ENCODE data around the gene SRSF1. TPM values are rescaled to one million over a fixed set of nuclear protein-coding genes. Genes with fewer than 3 reads are reported as not detected.

SRSF1 gene
- total and polyA plus RNA-seq, 2 experiments from 2014 or later = 107 to 175 TPM

DNA sequence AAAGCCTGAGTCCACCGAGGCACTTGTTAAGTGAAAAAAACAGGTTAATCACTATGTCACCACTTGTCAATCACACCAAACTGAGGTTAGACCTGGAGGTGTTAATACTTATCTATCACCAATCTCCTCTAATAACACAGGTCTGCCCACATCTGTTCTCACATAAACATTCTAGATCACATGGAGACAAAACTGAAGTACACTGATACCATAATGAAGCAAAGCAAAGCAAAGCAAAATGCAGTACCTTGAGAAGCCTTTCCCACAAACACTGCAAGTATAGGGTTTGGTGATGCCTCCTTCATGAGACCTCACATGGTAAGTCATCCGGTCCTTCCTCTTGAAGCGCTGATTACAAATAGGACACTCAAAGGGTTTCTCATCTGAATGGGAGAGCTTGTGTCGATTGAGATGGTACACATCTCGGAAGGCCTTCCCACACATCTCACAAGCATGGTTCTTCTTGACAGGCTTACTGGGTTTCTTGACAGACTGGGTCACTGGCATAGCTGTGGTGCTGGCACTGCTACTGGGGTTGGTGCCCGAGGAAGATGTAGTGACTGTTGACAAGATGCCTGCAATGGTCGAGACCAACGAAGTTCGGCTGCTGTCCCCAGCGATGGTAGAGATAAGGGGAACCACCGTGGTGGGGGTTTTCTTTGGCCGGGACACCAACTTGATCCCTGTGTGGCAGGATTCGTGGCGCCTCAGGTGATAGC is 24.4 kb downstream of the SRSF1 start:
- Histone ChIP-seq H3K4me1 (ENCODE audit: insufficient read depth) (peaks cover 42% of the 10 kb centered on the region), H3K9me2 (replicated peaks; ENCODE audit: insufficient read depth) (no peaks in the 10 kb centered on the region), H3K9me3 (ENCODE audit: low read depth) (no peaks in the 10 kb centered on the region), H2AFZ (no peak overlapping the region), H3K27me3 (no peaks in the 10 kb centered on the region), H3K27ac (no peak overlapping the region), H3K4me3 (no peak overlapping the region), H3K79me2 (peaks cover 95% of the 10 kb centered on the region), H4K20me1 (ENCODE audit: insufficient read depth, poor library complexity, severe bottlenecking) (peaks cover 79% of the 10 kb centered on the region), H3K4me2 (peak overlapping the region; percentile 3), H3K36me3 (replicated peaks; ENCODE audit: insufficient read depth, low read depth) (peaks cover 4% of the 10 kb centered on the region)
- TF ChIP-seq CTCF (IDR thresholded peaks at IDR 0.05; ENCODE audit: poor library complexity) (no peak), EZH2phosphoT487 (IDR thresholded peaks at IDR 0.05; ENCODE audit: low read depth, severe bottlenecking, unreplicated experiment) (no peak), EZH2 (IDR thresholded peaks at IDR 0.05; ENCODE audit: borderline replicate concordance) (no peak)
- DNase-seq (ENCODE audit: low spot score) = no peak
- 82% methylated on average over 14 of the region's 14 CpGs for WGBS (ENCODE audit: low lambda C conversion rate, missing lambda C conversion rate)

- peaks cover 38% of the 10 kb centered on the region for H3K4me1 ChIP-seq (ENCODE audit: insufficient read depth)
- no peaks in the 10 kb centered on the region for H3K27me3 ChIP-seq
- no peak for TF ChIP-seq EZH2phosphoT487 (IDR thresholded peaks at IDR 0.05; ENCODE audit: low read depth, severe bottlenecking, unreplicated experiment)
- no peak for TF ChIP-seq EZH2 (IDR thresholded peaks at IDR 0.05; ENCODE audit: borderline replicate concordance)
- TF ChIP-seq CTCF (IDR thresholded peaks at IDR 0.05; ENCODE audit: poor library complexity) = no peak
- H3K9me3 ChIP-seq (ENCODE audit: low read depth) = no peaks in the 10 kb centered on the region
- H4K20me1 ChIP-seq (ENCODE audit: insufficient read depth, poor library complexity, severe bottlenecking) = peaks cover 74% of the 10 kb centered on the region
- 83% methylated on average over 4 of the region's 4 CpGs for WGBS (ENCODE audit: low lambda C conversion rate, missing lambda C conversion rate)
- H2AFZ ChIP-seq = no peak overlapping the region
- H3K27ac ChIP-seq = no peak overlapping the region
- no peak overlapping the region for H3K4me3 ChIP-seq
- peaks cover 4% of the 10 kb centered on the region for H3K36me3 ChIP-seq (replicated peaks; ENCODE audit: insufficient read depth, low read depth)
- no peak overlapping the region for H3K4me2 ChIP-seq
- no peaks in the 10 kb centered on the region for H3K9me2 ChIP-seq (replicated peaks; ENCODE audit: insufficient read depth)
- no peak for DNase-seq (ENCODE audit: low spot score)
- H3K79me2 ChIP-seq = peaks cover 83% of the 10 kb centered on the region
These were observed 26.5 kb downstream of the SRSF1 start for GRCh38 chr17:57980522-57980921.

DNA sequence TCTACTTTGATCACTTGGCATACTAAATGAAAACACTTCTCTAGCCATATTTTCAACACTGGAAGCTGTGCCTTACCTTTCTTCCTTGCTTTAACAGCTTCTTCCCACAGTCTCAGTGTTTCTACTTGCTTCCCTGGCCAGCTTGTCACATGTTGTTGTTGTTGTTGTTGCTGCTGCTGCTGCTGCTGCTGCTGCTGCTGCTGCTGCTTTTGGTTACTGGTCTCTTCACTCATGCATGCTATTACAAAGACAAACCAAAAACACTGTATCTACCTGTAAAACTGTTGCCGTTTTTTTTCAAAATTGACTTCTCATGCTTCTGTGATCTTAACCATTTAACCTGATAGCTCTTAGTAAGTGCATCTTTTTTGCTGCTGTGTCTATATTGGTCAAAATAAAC is 28.0 kb downstream of the SRSF1 start:
- 85% methylated on average over 1 of the region's 1 CpG for WGBS (ENCODE audit: low lambda C conversion rate, missing lambda C conversion rate)
- H3K79me2 ChIP-seq = peaks cover 69% of the 10 kb centered on the region

More for the DNA sequence above, 28.0 kb downstream of the SRSF1 start:
- TF ChIP-seq CTCF (IDR thresholded peaks at IDR 0.05; ENCODE audit: poor library complexity) = no peak
- no peak for TF ChIP-seq EZH2phosphoT487 (IDR thresholded peaks at IDR 0.05; ENCODE audit: low read depth, severe bottlenecking, unreplicated experiment)
- H3K4me3 ChIP-seq = no peak overlapping the region
- DNase-seq (ENCODE audit: low spot score) = no peak
- H3K36me3 ChIP-seq (replicated peaks; ENCODE audit: insufficient read depth, low read depth) = peaks cover 4% of the 10 kb centered on the region
- peaks cover 33% of the 10 kb centered on the region for H3K4me1 ChIP-seq (ENCODE audit: insufficient read depth)
- H3K27ac ChIP-seq = no peak overlapping the region
- no peaks in the 10 kb centered on the region for H3K9me3 ChIP-seq (ENCODE audit: low read depth)
- no peak overlapping the region for H2AFZ ChIP-seq
- no peaks in the 10 kb centered on the region for H3K27me3 ChIP-seq
- H4K20me1 ChIP-seq (ENCODE audit: insufficient read depth, poor library complexity, severe bottlenecking) = peaks cover 64% of the 10 kb centered on the region
- H3K9me2 ChIP-seq (replicated peaks; ENCODE audit: insufficient read depth) = no peaks in the 10 kb centered on the region
- H3K4me2 ChIP-seq = no peak overlapping the region
